GM13977 (cell line): Measurements from ENCODE around the gene WDR5B.

Experiments
- DNase-seq: peaks from one replicate; pipeline ENCODE4 v3.0.0; 2012; ENCODE audit warnings: low spot score
- in situ Hi-C: fragments of 300-500 bp; cut with MboI; formaldehyde crosslinking; loops from one replicate; pipeline ENCODE4 v1.12.0; 2022; ENCODE audit warnings: low sequenced_read_pairs, low pct_unique_long_range_greater_than_20kb, mixed read lengths, inconsistent platforms; ENCODE audit not compliant: unreplicated experiment
- TF ChIP-seq, protein P1 (sequence below): IDR thresholded peaks from 2 replicates; pipeline ENCODE4 v1.5.1; 2012; ENCODE audit warnings: mild to moderate bottlenecking, control low read depth; ENCODE audit not compliant: insufficient read depth; ENCODE audit errors: extremely low read depth, missing control alignments

Gene WDR5B

DNA sequence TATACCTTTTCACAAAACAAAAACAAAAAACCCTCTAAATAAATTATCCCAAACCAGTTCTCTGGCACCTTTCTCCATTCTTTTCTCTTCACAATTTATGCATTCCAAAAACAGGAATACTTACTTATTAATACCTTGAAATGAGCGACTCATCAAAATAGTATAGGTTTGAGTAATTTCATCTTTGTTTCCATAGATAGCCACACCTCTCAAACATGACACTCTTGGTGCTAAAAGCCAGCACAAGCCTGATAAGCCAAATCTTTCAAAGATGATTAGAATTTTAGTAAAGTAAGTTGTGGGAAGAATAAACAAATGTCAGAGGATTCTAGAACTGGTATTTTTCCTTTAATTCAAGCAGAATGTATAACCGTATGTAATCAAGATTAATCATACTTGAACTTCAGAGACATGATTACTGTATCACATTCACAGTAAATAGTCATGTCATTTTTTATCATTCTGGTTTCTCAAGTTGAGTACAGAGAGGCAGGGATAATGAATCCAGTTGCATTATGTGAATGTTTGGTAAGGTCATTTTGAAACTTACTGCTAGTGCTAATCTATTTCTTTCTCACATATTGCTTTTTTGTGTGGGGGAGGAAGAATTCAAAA lies 12.1 kb upstream of the WDR5B start:
- in situ Hi-C loops, result no loop called here
- TF ChIP-seq, protein P1, sequence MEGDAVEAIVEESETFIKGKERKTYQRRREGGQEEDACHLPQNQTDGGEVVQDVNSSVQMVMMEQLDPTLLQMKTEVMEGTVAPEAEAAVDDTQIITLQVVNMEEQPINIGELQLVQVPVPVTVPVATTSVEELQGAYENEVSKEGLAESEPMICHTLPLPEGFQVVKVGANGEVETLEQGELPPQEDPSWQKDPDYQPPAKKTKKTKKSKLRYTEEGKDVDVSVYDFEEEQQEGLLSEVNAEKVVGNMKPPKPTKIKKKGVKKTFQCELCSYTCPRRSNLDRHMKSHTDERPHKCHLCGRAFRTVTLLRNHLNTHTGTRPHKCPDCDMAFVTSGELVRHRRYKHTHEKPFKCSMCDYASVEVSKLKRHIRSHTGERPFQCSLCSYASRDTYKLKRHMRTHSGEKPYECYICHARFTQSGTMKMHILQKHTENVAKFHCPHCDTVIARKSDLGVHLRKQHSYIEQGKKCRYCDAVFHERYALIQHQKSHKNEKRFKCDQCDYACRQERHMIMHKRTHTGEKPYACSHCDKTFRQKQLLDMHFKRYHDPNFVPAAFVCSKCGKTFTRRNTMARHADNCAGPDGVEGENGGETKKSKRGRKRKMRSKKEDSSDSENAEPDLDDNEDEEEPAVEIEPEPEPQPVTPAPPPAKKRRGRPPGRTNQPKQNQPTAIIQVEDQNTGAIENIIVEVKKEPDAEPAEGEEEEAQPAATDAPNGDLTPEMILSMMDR, result no peak
- DNase-seq, result peak; percentile 25

DNA sequence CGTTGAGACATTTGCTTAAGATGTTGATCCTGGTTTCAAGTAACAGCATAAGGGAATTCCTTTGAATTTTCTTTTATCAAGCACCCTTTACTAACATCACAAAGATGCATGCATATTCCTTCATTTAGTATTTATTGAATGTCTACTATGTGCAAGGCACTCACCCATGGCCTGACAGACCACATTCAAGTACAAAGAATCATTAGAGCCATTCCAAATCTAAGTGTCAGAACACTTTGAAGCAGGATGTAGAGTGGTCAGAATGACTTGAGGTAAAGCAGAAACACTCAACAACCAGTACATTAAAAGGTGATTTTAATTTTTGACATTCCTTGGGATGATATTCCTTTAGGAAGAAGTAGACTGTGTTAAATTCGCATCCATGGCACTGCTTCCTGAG lies 6.0 kb upstream of the WDR5B start:
- DNase-seq, result no peak
- TF ChIP-seq, protein P1, result no peak
- in situ Hi-C loops, result no loop called here

DNA sequence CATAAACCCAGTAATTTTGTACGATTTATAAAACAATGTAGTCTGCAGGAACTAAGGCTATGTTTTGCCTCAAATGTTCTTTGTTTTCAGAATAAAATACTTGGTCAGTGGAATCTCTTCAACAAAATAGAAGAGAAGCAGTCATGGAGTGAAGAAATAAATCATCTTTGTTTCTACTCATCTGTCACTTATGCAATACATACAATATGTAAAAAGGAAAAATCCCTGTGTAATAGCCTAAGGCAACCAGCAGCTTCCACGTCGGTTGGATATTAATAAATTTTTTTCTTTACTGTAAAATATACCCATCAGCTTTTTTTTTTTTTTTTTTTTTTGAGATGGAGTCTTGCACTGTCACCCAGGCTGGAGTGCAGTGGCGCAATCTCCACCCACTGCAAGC lies 5.2 kb upstream of the WDR5B start:
- in situ Hi-C loops, result no loop called here

DNA sequence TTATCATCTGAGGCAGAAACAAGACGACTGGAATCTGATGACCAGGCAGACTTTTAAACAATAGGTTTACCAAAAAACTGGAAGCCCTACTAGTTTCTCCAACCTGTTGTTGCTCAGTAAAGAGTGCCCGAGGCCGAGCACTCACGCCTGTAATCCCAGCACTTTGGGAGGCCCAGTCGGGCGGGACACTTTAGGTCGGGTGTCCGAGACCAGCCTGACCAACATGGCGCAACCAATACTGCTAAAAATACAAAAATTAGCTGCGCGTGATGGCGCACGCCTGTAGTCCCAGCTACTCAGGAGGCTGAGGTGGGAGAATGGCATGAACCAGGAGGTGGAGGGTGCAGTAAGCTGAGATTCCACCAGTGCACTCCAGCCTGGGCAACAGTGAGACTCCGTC lies 1.1 kb upstream of the WDR5B start:
- TF ChIP-seq, protein P1, result no peak
- in situ Hi-C loops, result no loop called here
- DNase-seq, result no peak

More for the DNA sequence above, 5.2 kb upstream of the WDR5B start:
- DNase-seq, result no peak
- TF ChIP-seq, protein P1, result no peak

DNA sequence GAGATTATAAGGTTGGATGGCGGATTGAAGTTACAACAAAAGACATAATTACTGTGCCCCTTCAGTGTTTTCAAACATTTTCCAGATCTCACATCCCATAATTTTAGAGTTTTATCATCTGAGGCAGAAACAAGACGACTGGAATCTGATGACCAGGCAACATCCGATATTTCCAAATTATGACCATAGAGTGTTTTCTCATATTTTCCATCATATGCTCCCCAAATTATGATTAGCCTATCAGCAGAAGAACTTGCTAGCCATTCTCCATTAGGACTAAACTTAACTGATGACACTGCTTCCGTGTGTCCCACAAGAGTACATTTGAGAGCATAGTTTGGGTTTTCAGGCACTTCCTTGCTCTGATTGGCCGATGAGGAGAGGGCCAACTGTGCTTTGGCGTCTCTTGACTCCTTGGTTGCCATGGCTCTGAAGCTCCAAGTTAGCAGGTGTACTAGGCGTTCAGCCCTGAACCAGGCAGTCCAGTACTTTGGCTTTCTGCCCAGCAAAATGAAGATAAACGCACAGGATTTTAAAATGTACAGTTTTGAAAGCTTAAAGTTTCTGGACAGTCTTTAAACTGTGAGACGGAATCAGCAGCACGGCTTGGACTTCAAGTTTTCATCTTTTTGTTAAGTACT lies 638 bp downstream of the WDR5B start:
- TF ChIP-seq, protein P1, result no peak
- in situ Hi-C loops, result no loop called here

DNA sequence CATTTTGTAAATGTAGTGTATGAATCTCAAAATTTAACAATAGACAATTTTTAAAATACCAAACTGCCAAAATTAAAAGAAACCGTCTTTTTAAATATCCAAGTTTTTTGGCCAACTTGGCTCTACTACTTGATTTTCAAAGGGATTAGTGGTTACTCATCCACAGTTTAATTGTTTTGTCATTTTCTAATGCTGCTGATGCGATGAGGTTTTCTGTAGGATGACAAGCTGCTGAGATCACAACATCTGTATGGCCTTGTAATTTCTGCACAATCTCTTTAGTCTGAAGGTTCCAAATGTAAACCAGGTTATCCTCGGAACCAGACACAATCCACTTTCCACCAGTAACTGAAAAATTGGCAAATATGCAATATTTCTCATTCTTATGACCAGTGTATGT lies 1.5 kb downstream of the WDR5B start:
- TF ChIP-seq, protein P1, result no peak
- DNase-seq, result no peak
- in situ Hi-C loops, result no loop called here

More for the DNA sequence above, 638 bp downstream of the WDR5B start:
- DNase-seq, result peak; percentile 62
